GM12874 (cell line): ENCODE measurements around the gene SEMA4D.

Experiments used
- TF ChIP-seq, protein P1 (sequence below): IDR thresholded peaks from 2 replicates; pipeline ENCODE4 v1.5.1; 2011; ENCODE audit warnings: low read depth, mild to moderate bottlenecking, control low read depth, low read length, moderate library complexity; ENCODE audit not compliant: insufficient read depth

SEMA4D gene

DNA sequence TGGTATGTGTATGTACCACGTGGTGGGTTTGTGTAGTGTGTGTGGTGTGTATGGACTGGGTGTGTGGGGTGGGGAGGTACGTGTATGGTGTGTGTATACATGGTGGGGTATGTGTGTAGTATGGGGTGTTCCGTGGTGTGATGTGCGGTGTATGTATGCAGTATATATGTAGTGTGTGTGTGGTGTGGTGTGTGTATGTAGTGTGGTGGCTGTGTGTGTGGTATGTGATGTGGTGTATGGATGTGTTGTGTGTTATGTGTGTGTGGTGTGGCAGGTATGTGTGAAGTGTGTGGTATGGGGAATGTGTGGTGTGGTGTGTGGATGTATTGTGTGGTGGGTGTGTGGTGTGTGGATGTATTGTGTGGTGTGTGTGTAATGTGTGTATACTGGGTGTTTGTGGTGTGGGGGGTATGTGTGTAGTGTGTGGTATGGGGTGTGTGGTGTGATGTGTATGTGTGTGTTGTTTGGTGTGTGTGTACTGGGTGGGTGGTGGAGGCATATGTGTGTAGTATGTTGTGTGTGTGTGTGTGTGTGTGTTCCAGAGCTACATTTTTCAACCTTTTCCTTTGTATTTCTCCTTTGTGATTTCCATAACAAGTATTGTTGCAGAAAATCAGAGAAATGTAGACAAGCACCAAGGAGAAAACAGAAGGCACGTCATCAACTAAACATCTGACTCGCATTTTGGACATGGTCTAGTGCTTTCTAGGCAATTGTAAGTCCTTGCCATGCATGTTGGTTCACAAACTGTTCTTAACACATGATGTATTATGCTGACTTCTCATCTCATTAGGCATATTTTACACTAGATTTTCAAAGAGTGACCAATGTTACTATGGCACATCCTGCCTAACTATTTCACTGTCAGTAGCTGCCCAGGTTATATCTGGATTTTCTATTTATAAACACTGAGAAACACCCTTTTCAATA, 13.2 kb downstream of the SEMA4D start:
- TF ChIP-seq, protein P1, sequence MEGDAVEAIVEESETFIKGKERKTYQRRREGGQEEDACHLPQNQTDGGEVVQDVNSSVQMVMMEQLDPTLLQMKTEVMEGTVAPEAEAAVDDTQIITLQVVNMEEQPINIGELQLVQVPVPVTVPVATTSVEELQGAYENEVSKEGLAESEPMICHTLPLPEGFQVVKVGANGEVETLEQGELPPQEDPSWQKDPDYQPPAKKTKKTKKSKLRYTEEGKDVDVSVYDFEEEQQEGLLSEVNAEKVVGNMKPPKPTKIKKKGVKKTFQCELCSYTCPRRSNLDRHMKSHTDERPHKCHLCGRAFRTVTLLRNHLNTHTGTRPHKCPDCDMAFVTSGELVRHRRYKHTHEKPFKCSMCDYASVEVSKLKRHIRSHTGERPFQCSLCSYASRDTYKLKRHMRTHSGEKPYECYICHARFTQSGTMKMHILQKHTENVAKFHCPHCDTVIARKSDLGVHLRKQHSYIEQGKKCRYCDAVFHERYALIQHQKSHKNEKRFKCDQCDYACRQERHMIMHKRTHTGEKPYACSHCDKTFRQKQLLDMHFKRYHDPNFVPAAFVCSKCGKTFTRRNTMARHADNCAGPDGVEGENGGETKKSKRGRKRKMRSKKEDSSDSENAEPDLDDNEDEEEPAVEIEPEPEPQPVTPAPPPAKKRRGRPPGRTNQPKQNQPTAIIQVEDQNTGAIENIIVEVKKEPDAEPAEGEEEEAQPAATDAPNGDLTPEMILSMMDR: no peak

- TF ChIP-seq, protein P1: no peak
These were observed 14.1 kb downstream of the SEMA4D start for GRCh38 chr9:89483592-89484474.

- TF ChIP-seq, protein P1: no peak
These were observed 15.0 kb downstream of the SEMA4D start for GRCh38 chr9:89482901-89483361.

DNA sequence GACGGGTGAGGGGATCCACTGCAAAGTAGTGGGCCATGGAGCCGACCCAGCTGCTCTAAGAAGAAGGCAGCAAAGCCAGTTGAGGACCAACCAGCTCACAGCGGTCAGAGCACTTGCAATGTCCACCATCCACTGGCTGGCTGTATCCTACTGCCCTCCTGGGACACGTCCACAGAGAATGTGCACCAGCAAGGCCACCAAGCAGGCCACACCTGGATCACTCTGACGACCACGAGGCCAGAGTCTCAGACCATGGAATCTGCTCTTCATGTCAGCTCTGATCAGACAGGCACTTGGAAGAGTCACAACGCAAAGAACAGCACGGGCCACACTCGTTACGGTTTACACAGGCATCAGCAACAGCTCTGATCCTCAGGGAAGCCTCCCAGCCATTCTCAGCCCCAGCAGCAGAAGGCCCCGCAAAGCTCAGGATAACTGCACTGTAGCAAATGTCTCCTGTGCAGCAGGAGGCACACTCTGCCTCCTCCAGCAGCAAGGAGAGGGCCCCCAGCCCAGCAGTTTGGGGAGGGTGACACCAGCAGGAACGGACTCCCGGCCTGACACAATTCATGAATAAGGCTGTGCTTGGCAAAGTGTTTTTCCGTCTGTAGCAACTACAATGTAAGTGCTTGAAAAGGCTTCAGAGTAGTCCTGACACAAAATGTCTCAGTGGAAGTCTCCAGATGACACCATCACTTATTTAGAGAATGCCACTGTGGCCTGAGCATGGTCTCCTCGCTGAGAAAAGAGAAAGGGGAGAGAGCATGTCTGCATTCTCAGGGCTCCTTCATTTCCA, 15.7 kb downstream of the SEMA4D start:
- TF ChIP-seq, protein P1: no peak

- TF ChIP-seq, protein P1: no peak
These were observed 16.4 kb downstream of the SEMA4D start for GRCh38 chr9:89481538-89481915.

- TF ChIP-seq, protein P1: no peak
These were observed 16.9 kb downstream of the SEMA4D start for GRCh38 chr9:89480825-89481537.
